ENCODE measurements around the gene NUAK1.

DNA sequence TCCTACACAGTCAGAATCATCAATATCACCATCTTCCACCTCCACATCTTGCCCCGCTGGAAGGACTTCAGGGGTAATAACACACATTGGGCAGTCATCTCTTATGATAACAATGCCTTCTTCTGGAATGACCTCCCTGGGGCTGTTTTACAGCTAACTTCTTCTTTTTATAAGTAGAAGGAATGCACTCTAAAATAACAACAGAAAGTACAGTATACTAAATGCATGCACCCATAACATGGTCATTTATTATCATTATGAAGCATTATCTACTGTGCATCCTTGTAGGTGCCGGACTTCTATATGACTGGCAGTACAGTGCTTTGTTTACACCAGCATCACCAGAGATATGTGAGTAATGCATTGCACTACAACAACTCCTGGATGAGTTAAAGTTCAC lies 19.0 kb upstream of the NUAK1 start:
- TF ChIP-seq CTCF (IDR thresholded peaks at IDR 0.05; ENCODE audit: insufficient read depth, low read length, poor library complexity, severe bottlenecking) (no peak), EZH2phosphoT487 (conservative IDR thresholded peaks at IDR 0.05; ENCODE audit: low read length) (no peak)

Data from SU-DHL-6 (cell line).